Endodermal cell (in vitro differentiated cells): ENCODE measurements around the gene PNKD. TPM values are rescaled to one million over a fixed set of nuclear protein-coding genes. Genes with fewer than 3 reads are reported as not detected.

Experiments used
- DNase-seq: peaks from one replicate; pipeline ENCODE4 v3.0.0-alpha.2; 2017
- H3K27ac ChIP-seq: 2 replicates; pipeline ENCODE4 v1.5.1; 2013; ENCODE audit warnings: mild to moderate bottlenecking, low read depth, low read length, moderate library complexity
- H3K27me3 ChIP-seq: 2 replicates; pipeline ENCODE4 v1.6.1; 2013; ENCODE audit warnings: mild to moderate bottlenecking, low read length, moderate library complexity; ENCODE audit not compliant: insufficient read depth, control insufficient read depth, poor library complexity, severe bottlenecking
- H3K36me3 ChIP-seq: 2 replicates; pipeline ENCODE4 v1.7.0; 2013; ENCODE audit warnings: mild to moderate bottlenecking, low read length, moderate library complexity; ENCODE audit not compliant: control insufficient read depth, insufficient read depth
- H3K4me1 ChIP-seq: one replicate; pipeline ENCODE4 v1.7.0; 2013; ENCODE audit warnings: low read length; ENCODE audit not compliant: control insufficient read depth, insufficient read depth
- H3K4me3 ChIP-seq: 2 replicates; pipeline ENCODE4 v1.5.1; 2013; ENCODE audit warnings: mild to moderate bottlenecking, low read length, moderate library complexity
- H3K9ac ChIP-seq: 2 replicates; pipeline ENCODE4 v1.6.1; 2013; ENCODE audit warnings: mild to moderate bottlenecking, low read length, moderate library complexity; ENCODE audit not compliant: poor library complexity, severe bottlenecking; ENCODE audit errors: extremely low read depth
- H3K9me3 ChIP-seq: 2 replicates; pipeline ENCODE4 v1.6.1; 2013; ENCODE audit warnings: mild to moderate bottlenecking, low read length, moderate library complexity; ENCODE audit not compliant: control insufficient read depth
- H3K27ac Mint-ChIP-seq: 2 replicates; pipeline ENCODE4 v1.8.0; 2020; ENCODE audit warnings: mixed read lengths
- H3K27me3 Mint-ChIP-seq: 2 replicates; pipeline ENCODE4 v1.8.0; 2021; ENCODE audit warnings: mild to moderate bottlenecking, mixed read lengths; ENCODE audit not compliant: insufficient read depth
- H3K36me3 Mint-ChIP-seq: 2 replicates; pipeline ENCODE4 v1.8.0; 2020; ENCODE audit warnings: low read depth, mixed read lengths
- H3K4me1 Mint-ChIP-seq: 2 replicates; pipeline ENCODE4 v1.8.0; 2020; ENCODE audit warnings: mixed read lengths
- H3K4me3 Mint-ChIP-seq: 2 replicates; pipeline ENCODE4 v1.8.0; 2020; ENCODE audit warnings: mild to moderate bottlenecking, moderate library complexity, mixed read lengths
- H3K9me3 Mint-ChIP-seq: 2 replicates; pipeline ENCODE4 v1.8.0; 2020; ENCODE audit warnings: mild to moderate bottlenecking, mixed read lengths
- WGBS, 2 experiments: methylation state at CpG; one replicate each; pipeline versions ENCODE4 v1.1.5 to v1.1.7; 2013; ENCODE audit warnings: missing lambda C conversion rate in 2 of 2, mixed read lengths in 1 of 2; ENCODE audit not compliant: insufficient coverage in 1 of 2, insufficient read length in 1 of 2; 5-methylcytosine and 5-hydroxymethylcytosine counted together
- total RNA-seq, 2 donors: library from RNA; stranded (reverse); fragmentation: NEBNext Ultra II Directional in 1 of 2; extraction: Animal tissue kit (Norgen Biotek cat#: 25700) in 1 of 2; gene quantifications; 2 replicates in 1 of 2; 3 replicates in 1 of 2; pipeline ENCODE4 v1.2.1, GENCODE V29; 2021
- TF ChIP-seq, protein P1 (sequence below): fragments of 200-600 bp; sonication (generic); conservative IDR thresholded peaks from 2 replicates; pipeline ENCODE4 v1.5.0; 2021; ENCODE audit warnings: antibody characterized with exemption, mild to moderate bottlenecking

PNKD gene
- total RNA-seq, 2 donors from 2014 or later, result 33.9 to 39.6 TPM

DNA sequence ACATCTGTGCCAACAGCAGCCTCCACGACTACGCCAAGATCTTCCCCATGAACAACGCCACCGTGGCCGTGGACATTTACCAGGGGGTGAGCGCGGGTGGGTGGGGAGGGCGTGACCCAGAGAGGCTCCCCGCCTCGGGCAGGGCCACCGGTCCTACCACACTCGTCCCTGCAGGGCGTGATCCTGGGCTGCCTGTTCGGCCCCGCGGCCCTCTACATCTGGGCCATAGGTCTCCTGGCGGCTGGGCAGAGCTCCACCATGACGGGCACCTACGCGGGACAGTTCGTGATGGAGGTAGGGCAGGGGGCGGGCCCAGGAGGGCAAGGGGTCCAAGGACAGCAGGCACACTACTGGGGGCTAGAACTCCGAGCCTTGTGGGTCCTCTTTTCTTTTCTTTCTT, 120.9 kb downstream of the PNKD start:
- 93 to 95% methylated on average over 8 to 23 of the region's 23 CpGs for WGBS, 2 experiments
- Histone ChIP-seq H3K9me3 (no peaks in the 10 kb centered on the region), H3K27me3 (no peaks in the 10 kb centered on the region), H3K36me3 (no peaks in the 10 kb centered on the region), H3K4me3 (no peak overlapping the region), H3K27ac (no peak overlapping the region), H3K4me1 (no peaks in the 10 kb centered on the region), H3K9ac (no peak overlapping the region)
- TF ChIP-seq, protein P1, sequence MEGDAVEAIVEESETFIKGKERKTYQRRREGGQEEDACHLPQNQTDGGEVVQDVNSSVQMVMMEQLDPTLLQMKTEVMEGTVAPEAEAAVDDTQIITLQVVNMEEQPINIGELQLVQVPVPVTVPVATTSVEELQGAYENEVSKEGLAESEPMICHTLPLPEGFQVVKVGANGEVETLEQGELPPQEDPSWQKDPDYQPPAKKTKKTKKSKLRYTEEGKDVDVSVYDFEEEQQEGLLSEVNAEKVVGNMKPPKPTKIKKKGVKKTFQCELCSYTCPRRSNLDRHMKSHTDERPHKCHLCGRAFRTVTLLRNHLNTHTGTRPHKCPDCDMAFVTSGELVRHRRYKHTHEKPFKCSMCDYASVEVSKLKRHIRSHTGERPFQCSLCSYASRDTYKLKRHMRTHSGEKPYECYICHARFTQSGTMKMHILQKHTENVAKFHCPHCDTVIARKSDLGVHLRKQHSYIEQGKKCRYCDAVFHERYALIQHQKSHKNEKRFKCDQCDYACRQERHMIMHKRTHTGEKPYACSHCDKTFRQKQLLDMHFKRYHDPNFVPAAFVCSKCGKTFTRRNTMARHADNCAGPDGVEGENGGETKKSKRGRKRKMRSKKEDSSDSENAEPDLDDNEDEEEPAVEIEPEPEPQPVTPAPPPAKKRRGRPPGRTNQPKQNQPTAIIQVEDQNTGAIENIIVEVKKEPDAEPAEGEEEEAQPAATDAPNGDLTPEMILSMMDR, result no peak
- Mint-ChIP-seq H3K27ac (no peak overlapping the region), H3K4me1 (peaks cover 1% of the 10 kb centered on the region), H3K27me3 (peaks cover 24% of the 10 kb centered on the region), H3K4me3 (no peak overlapping the region), H3K36me3 (no peaks in the 10 kb centered on the region), H3K9me3 (no peaks in the 10 kb centered on the region)
- no peak for DNase-seq

DNA sequence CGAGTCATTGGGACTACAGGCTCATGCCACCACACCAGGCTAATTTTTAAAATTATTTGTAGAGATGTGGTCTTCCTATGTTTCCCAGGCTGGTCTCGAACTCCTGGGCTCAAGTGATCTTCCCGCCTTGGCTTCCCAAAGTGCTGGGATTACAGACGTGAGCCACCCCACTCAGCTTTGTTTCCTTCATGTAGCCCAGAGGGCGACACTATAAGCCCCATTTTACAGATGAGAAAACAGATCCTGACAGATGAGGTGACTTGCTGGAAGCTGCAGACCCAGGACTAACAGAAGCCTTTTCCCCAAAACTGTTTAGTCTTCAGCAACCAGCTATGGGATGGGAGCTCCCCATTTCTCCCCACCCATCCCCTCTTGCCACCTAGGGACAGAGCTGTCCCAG, 122.1 kb downstream of the PNKD start:
- Mint-ChIP-seq H3K27ac (no peak overlapping the region), H3K36me3 (no peaks in the 10 kb centered on the region), H3K4me1 (peaks cover 8% of the 10 kb centered on the region), H3K9me3 (no peaks in the 10 kb centered on the region), H3K27me3 (peaks cover 20% of the 10 kb centered on the region), H3K4me3 (no peak overlapping the region)
- H3K9ac ChIP-seq, result no peak overlapping the region
- H3K4me1 ChIP-seq, result no peaks in the 10 kb centered on the region
- no peaks in the 10 kb centered on the region for H3K9me3 ChIP-seq
- WGBS, 2 experiments, result 90% methylated on average over 4 to 5 of the region's 5 CpGs
- TF ChIP-seq, protein P1, result no peak
- no peaks in the 10 kb centered on the region for H3K36me3 ChIP-seq
- DNase-seq, result no peak
- H3K27me3 ChIP-seq, result no peaks in the 10 kb centered on the region
- no peak overlapping the region for H3K27ac ChIP-seq
- H3K4me3 ChIP-seq, result no peak overlapping the region

DNA sequence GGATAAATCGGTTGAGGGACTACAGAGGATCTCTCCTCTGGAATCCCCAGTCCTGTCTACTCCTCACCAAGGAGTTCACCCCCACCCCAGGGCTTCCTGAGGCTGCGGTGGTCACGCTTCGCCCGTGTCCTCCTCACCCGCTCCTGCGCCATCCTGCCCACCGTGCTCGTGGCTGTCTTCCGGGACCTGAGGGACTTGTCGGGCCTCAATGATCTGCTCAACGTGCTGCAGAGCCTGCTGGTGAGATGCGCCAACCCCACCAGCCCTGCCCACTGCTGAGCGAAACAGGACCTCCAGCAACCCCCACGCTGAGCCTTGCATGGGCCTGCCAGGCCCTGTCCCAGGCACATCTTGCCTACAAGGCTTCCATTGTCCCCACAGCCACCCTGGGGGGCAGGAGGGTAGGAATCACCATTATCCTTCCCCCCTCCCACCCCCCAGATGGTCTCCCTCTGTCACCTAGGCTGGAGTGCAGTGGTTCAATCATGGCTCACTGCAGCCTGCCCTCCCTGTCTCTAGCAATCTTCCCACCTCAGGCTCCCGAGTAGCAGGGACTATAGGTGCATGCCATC, 122.7 kb downstream of the PNKD start:
- no peaks in the 10 kb centered on the region for H3K36me3 Mint-ChIP-seq
- Histone ChIP-seq H3K36me3 (no peaks in the 10 kb centered on the region), H3K27ac (no peak overlapping the region), H3K9me3 (no peaks in the 10 kb centered on the region), H3K4me3 (no peak overlapping the region), H3K4me1 (no peaks in the 10 kb centered on the region), H3K9ac (no peak overlapping the region), H3K27me3 (no peaks in the 10 kb centered on the region)
- peaks cover 25% of the 10 kb centered on the region for H3K27me3 Mint-ChIP-seq
- peaks cover 13% of the 10 kb centered on the region for H3K4me1 Mint-ChIP-seq
- no peak overlapping the region for H3K27ac Mint-ChIP-seq
- no peak for DNase-seq
- no peaks in the 10 kb centered on the region for H3K9me3 Mint-ChIP-seq
- TF ChIP-seq, protein P1, result no peak
- no peak overlapping the region for H3K4me3 Mint-ChIP-seq
- 89 to 91% methylated on average over 13 to 16 of the region's 16 CpGs for WGBS, 2 experiments
